DMS153 treated with DMSO at 0.1 percent for 48 hours (cell line): ENCODE results near the gene SLX1B.
"Not testable (repeated sequence)": the region's sequence is repeated elsewhere in the genome, so short reads cannot be mapped to it uniquely, and the experiment has no call there.

Experiments used
- DNase-seq: peaks from one replicate; lab custom pipeline; 2025; ENCODE audit not compliant: unreplicated experiment; lab: John Stamatoyannopoulos, UW

SLX1B gene

DNA sequence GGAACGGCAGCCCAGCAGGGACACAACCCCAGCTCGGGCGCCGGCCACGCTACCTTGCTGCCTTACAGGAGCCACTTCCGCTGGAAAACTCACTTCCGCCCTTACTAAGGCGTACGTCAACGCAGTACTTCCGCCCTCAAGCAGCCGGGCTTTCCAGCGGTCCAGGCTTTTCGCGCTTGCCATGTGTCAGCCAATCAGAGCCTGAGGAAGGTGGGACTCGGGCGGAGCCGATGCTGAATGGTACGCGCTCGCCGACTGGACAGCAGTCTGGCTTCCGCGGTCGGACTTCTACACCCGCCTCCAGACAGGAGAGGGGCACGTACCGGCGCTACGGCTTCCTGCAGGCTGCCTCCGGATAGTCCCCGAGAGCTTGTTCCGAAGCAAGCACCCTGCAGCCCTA lies at the start of gene SLX1B, which contains the start of gene BOLA2:
SLX1B (plus strand) TSS at position 265 of the 400 bp plus-strand sequence.
BOLA2 (minus strand) TSS at position 83 of the 400 bp plus-strand sequence. CDS start 98 bp downstream, outside the sequence.
- not testable (repeated sequence) for DNase-seq

DNA sequence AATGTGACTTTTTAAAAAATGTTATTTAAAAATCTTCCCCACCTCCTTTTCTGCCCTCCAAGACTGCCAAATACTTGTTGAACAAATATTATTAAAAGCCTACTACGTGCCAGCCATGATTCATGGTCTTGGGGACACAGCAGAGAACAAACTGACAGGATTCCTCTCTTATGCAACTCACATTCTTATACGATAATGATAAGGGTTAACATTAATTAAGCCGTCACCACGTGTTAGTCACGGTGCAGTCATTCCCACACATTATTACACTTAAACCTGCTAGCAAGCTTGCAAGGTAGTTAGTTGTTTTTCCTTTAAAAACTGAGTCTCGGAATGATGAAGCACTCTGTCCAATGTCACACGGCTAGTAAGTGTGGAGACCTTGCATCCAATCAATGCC lies 49.1 kb upstream of the SLX1B start:
- not testable (repeated sequence) for DNase-seq

DNA sequence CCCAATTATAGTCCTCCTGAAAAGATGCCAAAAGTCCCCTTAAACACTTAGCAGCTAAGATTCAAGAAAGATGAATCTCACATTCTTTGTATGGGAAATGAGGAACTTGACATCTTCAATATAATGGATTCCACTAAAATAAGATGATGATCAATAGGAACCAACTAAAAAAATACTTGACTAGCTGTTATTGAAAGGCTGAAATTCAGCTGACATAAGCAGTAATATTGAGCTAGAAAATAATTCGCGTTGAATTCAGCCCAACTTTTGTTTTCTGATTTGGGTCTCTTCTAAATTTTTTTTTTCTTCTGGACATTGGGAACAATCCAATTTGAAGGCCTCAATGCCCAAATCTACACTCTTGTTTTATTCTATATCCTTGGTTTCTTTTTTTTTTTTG lies 30.7 kb upstream of the SLX1B start:
- not testable (repeated sequence) for DNase-seq

DNA sequence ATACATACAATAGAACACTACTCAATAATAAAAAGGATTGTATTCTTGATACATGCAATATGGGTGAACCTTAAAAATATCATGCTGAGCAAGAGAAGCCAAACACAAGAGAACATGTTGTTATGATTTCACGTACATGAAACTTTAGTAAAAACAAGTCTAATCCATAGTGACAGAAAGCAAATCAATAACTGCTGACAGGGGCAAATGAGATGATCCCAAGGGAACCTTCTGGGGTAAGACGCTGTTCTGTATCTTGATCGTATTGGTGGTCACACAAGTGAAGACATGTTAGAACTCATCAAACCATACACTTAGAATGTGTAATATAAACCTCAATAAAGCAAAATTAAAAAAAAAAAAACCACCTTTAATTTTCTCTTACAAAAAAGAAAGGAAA lies 28.9 kb upstream of the SLX1B start:
- not testable (repeated sequence) for DNase-seq

DNA sequence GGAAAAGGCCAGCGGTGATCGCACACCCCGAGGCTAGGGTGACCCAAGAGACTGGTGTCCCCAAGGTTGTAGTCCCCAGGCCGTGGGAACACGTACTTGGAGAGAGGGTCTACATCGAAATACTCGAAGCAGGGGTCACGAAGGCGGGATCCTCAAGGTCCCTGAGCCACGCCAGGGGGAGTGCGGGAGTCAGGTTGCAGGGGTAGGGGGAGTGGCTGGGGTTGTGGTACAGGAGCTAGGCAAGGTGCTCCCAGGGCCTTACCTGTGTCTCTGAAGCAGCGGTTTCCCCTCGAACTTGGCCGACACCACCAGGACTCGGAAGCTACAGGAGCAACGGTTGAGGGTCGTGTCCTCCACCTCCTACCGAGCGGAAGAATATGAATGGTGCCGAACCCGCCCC lies 579 bp upstream of the SLX1B start:
- DNase-seq: not testable (repeated sequence)

DNA sequence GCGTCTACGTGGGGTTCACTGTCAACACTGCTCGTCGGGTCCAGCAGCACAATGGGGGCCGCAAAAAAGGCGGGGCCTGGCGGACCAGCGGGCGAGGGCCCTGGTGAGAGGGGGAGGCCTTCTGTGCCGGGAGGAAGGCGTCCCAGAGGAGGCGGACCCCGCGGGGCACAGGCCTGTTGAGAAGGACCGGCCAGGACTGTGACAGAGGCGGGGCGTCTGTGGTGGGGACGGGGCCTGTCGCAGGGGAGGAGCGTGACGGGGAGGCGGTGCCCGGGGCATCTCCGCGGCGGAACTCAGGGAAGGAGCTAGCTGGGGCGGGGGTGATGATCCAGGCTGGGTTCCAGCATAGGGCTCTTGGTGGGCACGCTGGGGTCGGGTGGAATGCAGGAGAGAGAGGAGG lies 495 bp downstream of the SLX1B start:
- DNase-seq: not testable (repeated sequence)

DNA sequence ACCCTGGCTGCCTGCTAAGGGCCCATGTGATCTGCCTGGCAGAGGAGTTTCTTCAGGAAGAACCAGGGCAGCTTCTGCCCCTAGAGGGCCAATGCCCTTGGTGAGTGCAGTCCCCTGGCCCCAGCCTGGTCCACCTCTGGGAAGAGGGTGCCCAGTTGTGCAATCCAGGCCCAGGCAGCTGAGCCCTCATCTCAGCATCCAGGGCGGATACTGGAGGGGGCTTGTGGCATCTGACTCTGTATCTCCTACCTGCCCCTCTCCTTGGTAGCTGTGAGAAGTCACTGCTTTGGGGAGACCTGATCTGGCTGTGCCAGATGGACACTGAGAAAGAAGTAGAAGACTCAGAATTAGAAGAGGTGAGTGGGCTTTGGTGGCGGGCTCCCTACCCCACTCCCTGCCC lies 3.3 kb downstream of the SLX1B start:
- not testable (repeated sequence) for DNase-seq

DNA sequence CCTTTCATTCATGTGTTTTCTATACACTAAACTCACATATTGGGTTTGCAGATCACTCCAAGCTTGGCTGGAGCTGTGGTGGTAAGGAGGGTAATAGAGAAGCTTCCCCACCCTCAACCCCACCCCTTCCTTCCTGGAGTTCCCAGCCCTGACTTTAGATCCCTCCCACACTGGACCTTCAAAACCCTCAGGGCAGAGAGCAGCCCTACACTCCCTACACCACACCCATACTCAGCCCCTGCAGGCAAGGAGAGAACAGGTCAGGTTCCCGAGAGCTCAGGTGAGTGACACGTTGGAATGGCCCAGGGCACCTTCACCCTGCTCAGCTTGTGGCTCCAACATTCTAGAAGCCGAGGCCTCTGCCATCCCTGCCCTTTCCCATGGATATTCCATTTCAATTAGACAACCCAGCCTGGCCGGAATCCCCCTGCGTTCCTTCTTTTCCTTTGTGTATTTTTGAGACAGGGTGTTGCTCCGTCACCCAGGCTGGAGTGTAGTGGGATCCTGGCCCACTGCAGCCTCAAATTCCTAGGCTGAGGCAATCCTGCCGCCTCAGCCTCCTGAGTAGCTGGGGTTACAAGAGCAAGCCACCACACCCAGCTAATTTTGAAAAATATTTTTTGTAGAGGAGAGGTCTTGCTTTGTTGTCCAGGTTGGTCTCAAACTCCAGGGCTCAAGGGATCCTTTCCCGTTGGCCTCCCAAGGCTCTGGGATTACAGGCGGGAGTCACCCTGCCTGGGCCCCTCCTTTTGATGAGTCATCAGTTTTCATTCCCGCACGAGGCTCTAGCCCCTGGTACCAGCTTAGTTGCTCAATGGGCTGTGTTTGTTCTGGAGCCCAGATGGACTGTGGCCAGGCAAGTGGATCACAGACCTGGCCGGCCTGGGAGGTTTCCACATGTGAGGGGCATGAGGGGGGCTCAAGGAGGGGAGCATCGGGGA lies 5.6 kb downstream of the SLX1B start, which contains the start of gene SULT1A4:
SULT1A4 (plus strand) TSS at position 208 of the 941 bp plus-strand sequence. CDS start 1,473 bp downstream, outside the sequence.
- not testable (repeated sequence) for DNase-seq

DNA sequence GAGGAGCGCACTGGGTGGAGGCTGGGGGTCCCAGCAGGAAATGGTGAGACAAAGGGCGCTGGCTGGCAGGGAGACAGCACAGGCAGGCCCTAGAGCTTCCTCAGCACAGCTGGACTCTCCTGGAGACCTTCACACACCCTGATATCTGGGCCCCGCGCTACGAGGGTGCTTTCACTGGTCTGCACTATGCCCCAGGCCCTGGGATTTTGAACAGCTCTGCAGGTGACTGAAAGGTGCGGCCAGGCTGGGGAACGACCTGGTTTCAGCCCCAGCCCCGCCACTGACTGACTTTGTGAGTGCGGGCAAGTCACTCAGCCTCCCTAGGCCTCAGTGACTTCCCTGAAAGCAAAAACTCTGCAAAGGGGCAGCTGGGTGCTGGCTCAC lies 6.3 kb downstream of the SLX1B start:
- not testable (repeated sequence) for DNase-seq

DNA sequence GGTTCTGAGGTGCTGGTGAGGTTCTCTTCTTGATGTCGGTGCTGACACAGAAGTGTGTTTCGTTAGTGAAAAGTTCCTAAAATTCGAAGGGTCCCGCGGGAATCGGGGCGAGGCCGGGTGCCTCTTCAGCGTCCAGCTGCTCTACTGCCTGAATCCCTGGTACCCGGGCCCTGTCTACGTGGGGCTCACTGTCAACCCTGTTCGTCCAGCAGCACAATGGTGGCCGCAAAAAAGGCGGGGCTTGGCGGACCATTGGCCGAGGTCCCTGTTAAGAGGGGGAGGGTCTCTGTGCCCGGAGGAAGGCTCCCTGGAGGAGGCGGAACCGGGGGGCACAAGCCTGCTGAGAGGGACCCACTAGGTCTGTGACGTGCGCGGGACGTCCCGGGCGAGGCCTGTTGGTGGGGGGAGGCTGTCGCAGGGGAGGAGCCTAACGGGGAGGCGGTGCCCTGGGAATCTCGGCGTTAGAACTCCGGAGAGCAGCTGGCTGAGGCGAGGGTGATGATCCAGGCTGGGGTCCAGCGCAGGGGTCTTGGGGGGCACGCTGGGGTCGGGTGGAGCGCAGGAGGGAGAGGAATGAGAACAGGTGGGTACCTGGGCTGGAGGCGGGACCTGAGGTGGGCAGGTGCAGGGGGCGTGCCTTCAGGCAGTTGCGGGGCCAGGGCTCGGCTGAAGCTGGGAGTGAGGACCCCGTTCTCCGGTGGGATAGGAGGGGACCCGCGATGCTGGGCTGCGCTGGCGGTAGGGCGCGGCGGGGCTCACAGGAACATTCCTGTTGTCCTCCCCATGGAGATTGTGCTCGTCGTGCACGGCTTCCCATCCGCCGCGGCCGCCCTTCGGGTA lies 11.9 kb downstream of the SLX1B start:
- DNase-seq: not testable (repeated sequence)

DNA sequence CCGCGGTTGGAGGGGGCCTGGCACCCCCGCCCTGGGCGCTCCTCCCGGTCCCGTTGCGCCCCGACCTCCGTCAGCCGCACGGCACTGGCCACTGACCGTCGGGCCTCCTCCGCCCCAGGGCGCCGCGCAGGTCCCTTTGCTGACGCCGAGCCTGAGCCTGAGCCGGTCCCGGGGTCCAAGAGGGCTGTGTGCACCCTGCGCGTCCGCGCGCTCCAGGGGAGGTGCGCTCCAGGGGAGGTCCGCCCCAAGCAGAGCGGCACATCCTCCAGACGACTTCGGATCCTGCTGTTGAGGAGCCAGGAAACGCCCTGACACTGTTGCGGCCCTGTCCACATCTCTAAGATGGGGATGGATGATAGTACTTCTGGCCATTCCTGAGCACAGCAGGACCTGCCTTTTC lies 12.6 kb downstream of the SLX1B start:
- not testable (repeated sequence) for DNase-seq

DNA sequence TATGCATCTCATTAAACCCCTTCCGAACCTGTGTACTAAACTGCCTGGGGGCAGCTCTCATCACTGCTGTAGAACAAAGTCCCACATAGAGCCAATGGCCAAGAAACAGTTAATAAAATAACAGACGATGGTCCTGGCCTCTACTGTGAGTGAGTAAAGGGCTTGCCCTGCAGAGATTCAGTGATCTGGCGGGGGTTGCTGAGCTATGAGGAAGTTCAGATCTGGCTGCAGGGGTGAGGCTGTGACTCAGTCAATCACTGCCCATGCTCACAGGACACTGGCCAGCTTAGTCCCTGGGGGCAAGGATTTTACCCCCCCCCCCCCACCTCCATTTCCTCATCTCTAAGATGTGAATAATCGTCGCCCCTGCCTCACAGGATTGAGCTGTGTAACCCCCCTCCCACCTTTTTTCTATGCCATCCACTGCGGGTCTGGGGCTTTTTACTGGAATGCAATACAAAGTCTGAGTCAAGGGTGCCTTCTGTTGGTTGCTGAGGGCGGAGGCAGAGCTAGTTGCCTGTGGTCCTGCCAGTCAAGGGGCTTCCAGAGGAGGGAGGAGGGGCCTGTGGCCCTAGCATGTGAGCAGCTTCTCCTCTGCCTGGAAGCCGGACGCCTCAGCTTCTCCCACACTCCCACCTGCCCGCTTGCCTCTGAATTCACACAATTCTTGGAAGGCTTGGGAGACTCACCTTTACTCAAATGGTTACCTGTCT lies 13.5 kb downstream of the SLX1B start:
- not testable (repeated sequence) for DNase-seq

DNA sequence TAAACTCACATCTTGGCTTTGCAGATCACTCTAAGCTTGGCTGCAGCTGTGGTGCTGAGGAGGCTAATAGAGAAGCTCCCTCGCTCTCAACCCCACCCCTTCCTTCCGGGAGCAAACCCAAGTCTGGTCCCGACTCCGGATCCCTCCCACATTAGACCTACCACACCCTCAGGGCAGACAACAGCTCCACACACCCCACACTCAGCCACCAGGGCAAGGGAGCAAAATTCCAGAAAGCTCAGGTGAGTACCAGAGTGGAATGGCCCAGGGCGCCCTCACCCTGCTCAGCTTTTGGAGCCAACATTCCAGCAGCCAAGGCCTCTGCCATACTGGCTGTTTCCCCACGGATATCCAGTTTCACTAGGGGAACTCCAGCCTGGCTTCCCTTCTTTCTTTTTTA lies 15.3 kb downstream of the SLX1B start:
- not testable (repeated sequence) for DNase-seq

DNA sequence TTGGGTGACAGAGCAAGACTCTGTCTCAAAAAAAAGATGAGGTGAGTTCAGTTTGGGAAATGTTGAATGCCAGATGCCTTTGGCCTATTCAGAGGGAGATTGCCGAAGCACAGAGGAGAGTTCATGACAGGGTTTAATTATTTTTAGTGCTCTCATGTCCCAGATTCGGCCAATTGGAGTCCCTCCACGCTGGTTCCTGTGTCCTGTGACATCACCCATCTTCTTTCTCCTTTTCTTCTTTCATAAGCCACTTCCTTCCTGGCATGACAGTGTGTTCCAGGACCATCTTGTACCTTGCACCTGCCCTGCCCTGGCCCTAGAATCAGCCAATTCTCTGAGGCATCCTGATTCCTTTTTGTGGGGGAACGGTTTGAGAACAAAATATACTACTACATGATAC lies 17.7 kb downstream of the SLX1B start:
- DNase-seq: not testable (repeated sequence)

DNA sequence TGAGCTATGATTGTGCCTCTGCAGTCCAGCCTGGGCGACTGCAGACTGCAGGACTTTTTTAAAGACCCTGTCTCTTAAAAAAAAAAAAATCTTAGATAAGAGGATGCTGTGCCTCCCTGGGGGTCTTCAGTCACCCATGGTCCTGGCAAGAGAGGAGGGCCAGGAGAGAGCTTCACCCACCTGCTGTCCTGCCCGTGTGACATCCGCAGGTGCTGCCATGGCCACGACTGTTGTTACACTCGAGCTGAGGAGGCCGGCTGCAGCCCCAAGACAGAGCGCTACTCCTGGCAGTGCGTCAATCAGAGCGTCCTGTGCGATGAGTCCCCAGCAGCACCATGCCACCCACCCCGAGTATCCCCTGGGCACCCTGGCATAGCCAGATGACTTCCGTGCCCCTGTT lies 27.9 kb downstream of the SLX1B start:
- not testable (repeated sequence) for DNase-seq

DNA sequence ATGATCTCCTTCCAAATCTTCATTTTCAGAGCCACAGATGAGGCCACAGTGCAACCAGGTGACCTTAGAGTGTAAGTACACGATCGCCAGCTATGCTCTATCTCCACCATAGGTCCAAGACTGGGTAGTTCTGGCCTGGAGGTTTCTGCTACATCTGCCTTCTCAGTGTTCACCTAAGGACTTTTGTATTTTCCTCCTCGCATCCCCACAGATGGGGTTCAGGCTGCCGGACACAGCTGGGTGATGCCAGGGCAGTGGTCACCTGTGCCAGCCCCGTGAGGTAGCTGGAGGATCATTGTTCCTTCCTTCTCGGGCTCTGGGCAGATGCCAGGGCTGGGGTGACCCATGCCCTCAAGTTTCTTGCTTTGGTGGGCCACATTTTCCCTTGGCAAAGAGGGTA lies 52.0 kb downstream of the SLX1B start, which contains the start of gene NPIPB12:
NPIPB12 (minus strand) TSS at position 101 of the 400 bp plus-strand sequence.
- DNase-seq: not testable (repeated sequence)
